Spleen (tissue), 11 donors: ENCODE data around the gene CRYAB. TPM values are rescaled to one million over a fixed set of nuclear protein-coding genes. Genes with fewer than 3 reads are reported as not detected.
"Not testable (repeated sequence)": the region's sequence is repeated elsewhere in the genome, so short reads cannot be mapped to it uniquely, and the experiment has no call there.

Source experiments
- DNase-seq: peaks from one replicate; pipeline ENCODE4 v3.0.0-alpha.2; 2020
- H3K27ac ChIP-seq, 8 donors: fragments of 200-600 bp; sonication (generic) in 7 of 8; 1 replicate in 4 of 8; 2 replicates in 4 of 8; pipeline versions ENCODE4 v1.5.0 to v1.8.0; 2016 to 2021; ENCODE audit warnings: inconsistent platforms in 4 of 8, mild to moderate bottlenecking in 4 of 8, moderate library complexity in 1 of 8
- H3K27me3 ChIP-seq, 7 donors: fragments of 200-600 bp; sonication (generic) in 6 of 7; replicated peaks in 1 of 7; 1 replicate in 4 of 7; 2 replicates in 3 of 7; pipeline versions ENCODE4 v1.5.0 to v1.8.0; 2016 to 2021; ENCODE audit warnings: inconsistent platforms in 3 of 7, mild to moderate bottlenecking in 1 of 7
- H3K36me3 ChIP-seq, 6 donors: fragments of 200-600 bp; sonication (generic) in 5 of 6; 1 replicate in 4 of 6; 2 replicates in 2 of 6; pipeline versions ENCODE4 v1.5.0 to v1.8.0; 2016 to 2021; ENCODE audit warnings: inconsistent platforms in 2 of 6
- H3K4me1 ChIP-seq, 6 donors: fragments of 200-600 bp; sonication (generic) in 5 of 6; 1 replicate in 3 of 6; 2 replicates in 3 of 6; pipeline versions ENCODE4 v1.5.0 to v1.8.0; 2016 to 2021; ENCODE audit warnings: inconsistent platforms in 3 of 6
- H3K4me3 ChIP-seq, 8 donors: fragments of 200-600 bp; sonication (generic) in 7 of 8; 1 replicate in 4 of 8; 2 replicates in 4 of 8; pipeline versions ENCODE4 v1.5.0 to v1.8.0; 2016 to 2021; ENCODE audit warnings: inconsistent platforms in 4 of 8, mild to moderate bottlenecking in 4 of 8, moderate library complexity in 2 of 8
- H3K9me3 ChIP-seq, 8 donors: fragments of 200-600 bp; sonication (generic) in 7 of 8; 1 replicate in 4 of 8; 2 replicates in 4 of 8; pipeline versions ENCODE4 v1.5.0 to v1.8.0; 2016 to 2021; ENCODE audit warnings: inconsistent platforms in 4 of 8
- CTCF ChIP-seq, 11 experiments: fragments of 200-600 bp in 7 of 11; fragments of 450-650 bp in 4 of 11; sonication (generic) in 4 of 11; IDR thresholded peaks in 8 of 11; conservative IDR thresholded peaks in 3 of 11; 1 replicate in 7 of 11; 2 replicates in 4 of 11; pipeline versions ENCODE4 v1.4.0 to v1.8.0; 2016 to 2021; ENCODE audit warnings: antibody characterized with exemption in 11 of 11, inconsistent platforms in 4 of 11, mild to moderate bottlenecking in 1 of 11
- POLR2A ChIP-seq, 3 donors: fragments of 450-650 bp; IDR thresholded peaks; one replicate each; pipeline ENCODE4 v1.5.1; 2017; ENCODE audit warnings: antibody characterized with exemption in 3 of 3, mild to moderate bottlenecking in 1 of 3
- POLR2AphosphoS5 ChIP-seq, 3 donors: sonication (generic); formaldehyde crosslinking; IDR thresholded peaks; one replicate each; pipeline ENCODE4 v1.5.1; 2017; ENCODE audit warnings: antibody characterized with exemption in 3 of 3
- WGBS, 5 donors: extraction: QIAGEN DNeasy Blood & Tissue Kit in 3 of 5; methylation state at CpG; one replicate each; pipeline versions ENCODE4 v1.1.5 to v1.1.7; 2013 to 2018; 5-methylcytosine and 5-hydroxymethylcytosine counted together
- intact Hi-C: fragments of 100-400 bp; cut with DNase I; formaldehyde crosslinking; loops from one replicate; pipeline ENCODE4 v1.15.0; 2023; ENCODE audit warnings: low total_unique reads
- polyA plus RNA-seq, 3 donors: library from polyadenylated mRNA; stranded (reverse); fragments of 200-250 nt; gene quantifications; one replicate each; pipeline ENCODE4 v1.2.1, GENCODE V29; 2013
- total RNA-seq, 7 donors: library from RNA; depleted of rRNA in 3 of 7; stranded (reverse); fragments of >200 nt in 3 of 7; fragmentation: NEBNext Ultra II Directional in 4 of 7; extraction: Animal tissue kit (Norgen Biotek cat#: 25700) in 4 of 7; gene quantifications; one replicate each; pipeline versions ENCODE4 v1.1.0 to v1.2.1, GENCODE V29; 2016 to 2021
- donor health status: healthy with polysubstance abuse.
- donor health status: DM: no; HTN: no; CAD: no; lungs with moderate emphysema.
- donor health status: DM: no; HTN: no; CAD: no.
- donor health status: Bipolar disorder and iron deficiency.
- donor health status: healthy.
- donor health status: DM: no; HTN: no; CAD: no.
- donor health status: DM: yes; HTN: yes; CAD: no.

CRYAB gene
- total and polyA plus RNA-seq, 10 donors = 11.2 to 78.7 (median 53.8) TPM

GRCh38 chr11:111934306-111934705 is 22.7 kb upstream of the CRYAB start:
- WGBS, 5 donors = 93 to 100% (median 94%) methylated on average over 1 of the region's 1 CpG
- intact Hi-C loops = loop anchor here (10.0 kb wide), 1 partner anchor 50 kb away; no protein-coding TSS in a partner anchor
- Histone ChIP-seq H3K4me1 (peaks cover 16 to 54% (median 44%) of the 10 kb centered on the region in 6 donors), H3K27ac (no peak overlapping the region), H3K4me3 (no peak overlapping the region), H3K27me3 (peaks cover 0 to 4% (median 0%) of the 10 kb centered on the region in 7 donors), H3K9me3 (no peaks in the 10 kb centered on the region), H3K36me3 (no peaks in the 10 kb centered on the region)
- no peak for DNase-seq
- TF ChIP-seq CTCF (IDR thresholded peaks at IDR 0.05 in 8 of 11, conservative IDR thresholded peaks at IDR 0.05 in 3 of 11) = no peak
- no peak for TF ChIP-seq POLR2A (IDR thresholded peaks at IDR 0.05)
- no peak for TF ChIP-seq POLR2AphosphoS5 (IDR thresholded peaks at IDR 0.05)

DNA sequence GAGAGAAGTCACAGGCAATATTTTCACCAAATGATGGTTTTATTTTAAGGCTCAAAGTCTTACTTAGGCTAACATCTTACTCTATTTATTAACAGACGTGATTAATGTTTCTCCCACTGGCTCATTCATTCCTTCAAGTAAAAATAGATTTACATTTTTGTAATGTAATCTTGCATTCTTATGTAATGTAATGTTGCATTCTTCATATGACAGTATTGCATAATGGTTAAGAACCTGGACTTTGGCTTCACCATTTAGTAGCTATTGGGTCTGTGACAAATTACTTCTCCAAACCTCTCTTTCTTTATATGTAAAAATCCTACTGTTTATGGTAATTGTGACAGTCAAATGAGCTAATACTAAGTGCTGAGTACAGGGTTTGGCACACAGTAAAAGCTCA is 22.3 kb upstream of the CRYAB start:
- no peak overlapping the region for H3K4me3 ChIP-seq
- DNase-seq = no peak
- no peak for TF ChIP-seq CTCF (IDR thresholded peaks at IDR 0.05 in 8 of 11, conservative IDR thresholded peaks at IDR 0.05 in 3 of 11)
- TF ChIP-seq POLR2AphosphoS5 (IDR thresholded peaks at IDR 0.05) = no peak
- TF ChIP-seq POLR2A (IDR thresholded peaks at IDR 0.05) = no peak
- intact Hi-C loops = loop anchor here (10.0 kb wide), 1 partner anchor 51 kb away; no protein-coding TSS in a partner anchor
- no peaks in the 10 kb centered on the region for H3K9me3 ChIP-seq
- no peak overlapping the region for H3K27ac ChIP-seq
- peaks cover 16 to 49% (median 42%) of the 10 kb centered on the region in 6 donors for H3K4me1 ChIP-seq
- no peaks in the 10 kb centered on the region for H3K36me3 ChIP-seq
- WGBS, 5 donors = 56 to 85% (median 65%) methylated on average over 1 of the region's 1 CpG
- H3K27me3 ChIP-seq = peaks cover 0 to 4% (median 0%) of the 10 kb centered on the region in 7 donors

- intact Hi-C loops = loop anchor here (10.0 kb wide), 1 partner anchor 52 kb away; no protein-coding TSS in a partner anchor
- not testable (repeated sequence) for H3K27ac ChIP-seq, H3K27me3 ChIP-seq, DNase-seq, H3K9me3 ChIP-seq, H3K4me3 ChIP-seq, H3K36me3 ChIP-seq
- 93 to 97% (median 95%) methylated on average over 14 of the region's 14 CpGs for WGBS, 5 donors
- peaks cover 10 to 43% (median 35%) of the 10 kb centered on the region in 6 donors for H3K4me1 ChIP-seq
Observed at GRCh38 chr11:111933176-111933575, 21.6 kb upstream of the CRYAB start.

GRCh38 chr11:111932611-111932950 is 21.0 kb upstream of the CRYAB start:
- peaks cover 0 to 4% (median 0%) of the 10 kb centered on the region in 7 donors for H3K27me3 ChIP-seq
- WGBS, 5 donors = 68 to 79% (median 71%) methylated on average over 2 of the region's 2 CpGs
- H3K36me3 ChIP-seq = no peaks in the 10 kb centered on the region
- TF ChIP-seq CTCF (IDR thresholded peaks at IDR 0.05 in 8 of 11, conservative IDR thresholded peaks at IDR 0.05 in 3 of 11) (no peak), POLR2A (IDR thresholded peaks at IDR 0.05) (no peak), POLR2AphosphoS5 (IDR thresholded peaks at IDR 0.05) (no peak)
- intact Hi-C loops = loop anchor here (10.0 kb wide), 1 partner anchor 52 kb away; no protein-coding TSS in a partner anchor
- H3K9me3 ChIP-seq = no peaks in the 10 kb centered on the region
- no peak overlapping the region for H3K27ac ChIP-seq
- no peak for DNase-seq
- no peak overlapping the region for H3K4me3 ChIP-seq
- peaks cover 9 to 43% (median 32%) of the 10 kb centered on the region in 6 donors for H3K4me1 ChIP-seq
